GM12872 (cell line): ENCODE measurements around the gene MAML3.

ENCODE experiments used
- CTCF ChIP-seq: IDR thresholded peaks from 3 replicates; pipeline ENCODE4 v1.5.1; 2011; ENCODE audit warnings: low read depth, mild to moderate bottlenecking, low read length, moderate library complexity; ENCODE audit not compliant: insufficient read depth

MAML3 gene

GRCh38 chr4:140042634-140043033, 111.3 kb downstream of the MAML3 start:
- no peak for TF ChIP-seq CTCF

- TF ChIP-seq CTCF = no peak
Observed at GRCh38 chr4:140038031-140038533, 115.9 kb downstream of the MAML3 start.

- no peak for TF ChIP-seq CTCF
Observed at GRCh38 chr4:140037353-140038030, 116.5 kb downstream of the MAML3 start.

GRCh38 chr4:140031706-140032105, 122.3 kb downstream of the MAML3 start:
- no peak for TF ChIP-seq CTCF

- no peak for TF ChIP-seq CTCF
Observed at GRCh38 chr4:140031061-140031460, 122.9 kb downstream of the MAML3 start.

GRCh38 chr4:140028676-140029517, 125.1 kb downstream of the MAML3 start:
- no peak for TF ChIP-seq CTCF

GRCh38 chr4:140028101-140028500, 125.9 kb downstream of the MAML3 start:
- TF ChIP-seq CTCF = no peak
